GM12801 (cell line): ENCODE measurements around the gene CDK14.

Source experiments
- CTCF ChIP-seq: IDR thresholded peaks from one replicate; pipeline ENCODE4 v1.5.1; 2011; ENCODE audit warnings: control low read depth; ENCODE audit not compliant: insufficient read length; ENCODE audit errors: extremely low read depth

Gene CDK14

GRCh38 chr7:91041141-91041540 is 445.0 kb downstream of the CDK14 start:
- no peak for TF ChIP-seq CTCF

GRCh38 chr7:91041901-91042484 is 445.9 kb downstream of the CDK14 start:
- no peak for TF ChIP-seq CTCF

- TF ChIP-seq CTCF: no peak
These were observed 447.1 kb downstream of the CDK14 start for GRCh38 chr7:91043186-91043585.

GRCh38 chr7:91043924-91044645 is 448.0 kb downstream of the CDK14 start:
- no peak for TF ChIP-seq CTCF

GRCh38 chr7:91045606-91046005 is 449.5 kb downstream of the CDK14 start:
- no peak for TF ChIP-seq CTCF

GRCh38 chr7:91046322-91047089 is 450.4 kb downstream of the CDK14 start:
- no peak for TF ChIP-seq CTCF

GRCh38 chr7:91047636-91048035 is 451.5 kb downstream of the CDK14 start:
- TF ChIP-seq CTCF: no peak
